Neural cell (in vitro differentiated cells): ENCODE results near the gene SPG11.

Experiments
- RAD21 ChIP-seq: fragments of 450-650 bp; conservative IDR thresholded peaks from 2 replicates; pipeline ENCODE4 v1.6.1; 2014; ENCODE audit warnings: antibody characterized with exemption, mild to moderate bottlenecking, moderate library complexity
- REST ChIP-seq: IDR thresholded peaks from 2 replicates; pipeline ENCODE4 v1.6.1; 2012; ENCODE audit warnings: borderline replicate concordance

- TF ChIP-seq REST (no peak), RAD21 (no peak)
Measured at GRCh38 chr15:44710236-44711095, 47.0 kb upstream of the SPG11 start.
